IMR-90 (cell line): ENCODE results near the gene SDF2L1. TPM values are rescaled to one million over a fixed set of nuclear protein-coding genes. Genes with fewer than 3 reads are reported as not detected.

Experiments used
- ATAC-seq: fragments of 200-7000 bp; cut with Tn5 transposase; 2 replicates; pipeline ENCODE4 v1.9.1; 2020; ENCODE audit warnings: low read depth, mild to moderate bottlenecking, moderate library complexity
- BruUV-seq: library from RNA; stranded (reverse); fragments of 400-500 nt; replicated peaks from 2 replicates; lab custom pipeline; 2021; lab: Mats Ljungman, UMichigan
- CTCF ChIA-PET: fragments of 300-600 bp; formaldehyde crosslinking; extraction: SDS; loops from one replicate; lab custom pipeline; 2021; ENCODE audit warnings: antibody characterized with exemption; lab: Yijun Ruan, JAX
- POLR2A ChIA-PET: fragments of 300-600 bp; sonication (Branson Sonifier 250); formaldehyde crosslinking; loops from one replicate; lab custom pipeline; 2022; ENCODE audit warnings: antibody characterized with exemption; ENCODE audit not compliant: unreplicated experiment; lab: Charles Lee
- DNase-seq: peaks from one replicate; pipeline ENCODE4 v3.0.0; 2013
- H2AFZ ChIP-seq: replicated peaks from 2 replicates; pipeline ENCODE3; 2013; ENCODE audit warnings: low read length, mild to moderate bottlenecking; ENCODE audit not compliant: poor library complexity
- H2AK5ac ChIP-seq: 2 replicates; pipeline ENCODE4 v1.6.1; 2013; ENCODE audit warnings: low read depth, low read length, inconsistent platforms
- H2AK9ac ChIP-seq: replicated peaks from 2 replicates; pipeline ENCODE3; 2013; ENCODE audit warnings: mild to moderate bottlenecking, low read depth, low read length, moderate library complexity; ENCODE audit not compliant: poor library complexity
- H2BK120ac ChIP-seq: 2 replicates; pipeline ENCODE4 v1.6.1; 2013; ENCODE audit warnings: low read depth, low read length, inconsistent platforms
- H2BK15ac ChIP-seq: 3 replicates; pipeline ENCODE4 v1.6.1; 2013; ENCODE audit warnings: low read depth, low read length, inconsistent platforms
- H2BK20ac ChIP-seq: 2 replicates; pipeline ENCODE4 v1.6.1; 2013; ENCODE audit warnings: low read depth, mild to moderate bottlenecking, inconsistent platforms, low read length, moderate library complexity
- H2BK5ac ChIP-seq: 2 replicates; pipeline ENCODE4 v1.6.1; 2013; ENCODE audit warnings: mild to moderate bottlenecking, low read depth, low read length, inconsistent platforms; ENCODE audit not compliant: poor library complexity, severe bottlenecking
- H3K14ac ChIP-seq: replicated peaks from 2 replicates; pipeline ENCODE4 v1.6.1; 2013; ENCODE audit warnings: low read depth, low read length, inconsistent platforms
- H3K18ac ChIP-seq: 2 replicates; pipeline ENCODE4 v1.6.1; 2013; ENCODE audit warnings: low read depth, low read length, control low read depth
- H3K23ac ChIP-seq: 2 replicates; pipeline ENCODE4 v1.6.1; 2013; ENCODE audit warnings: low read depth, low read length, inconsistent platforms
- H3K27ac ChIP-seq: 2 replicates; pipeline ENCODE4 v1.5.1; 2013; ENCODE audit warnings: mild to moderate bottlenecking, control low read depth, low read length; ENCODE audit not compliant: insufficient read depth
- H3K27me3 ChIP-seq: 2 replicates; pipeline ENCODE4 v1.6.1; 2013; ENCODE audit warnings: low read length; ENCODE audit not compliant: control insufficient read depth, insufficient read depth
- H3K36me3 ChIP-seq: 2 replicates; pipeline ENCODE4 v1.6.1; 2013; ENCODE audit warnings: low read length, mixed read lengths; ENCODE audit not compliant: control insufficient read depth, insufficient read depth
- H3K4ac ChIP-seq: 2 replicates; pipeline ENCODE4 v1.6.1; 2013; ENCODE audit warnings: low read depth, low read length, inconsistent platforms
- H3K4me1 ChIP-seq: 2 replicates; pipeline ENCODE4 v1.6.1; 2013; ENCODE audit warnings: low read length, mixed read lengths; ENCODE audit not compliant: control insufficient read depth, insufficient read depth
- H3K4me2 ChIP-seq: 2 replicates; pipeline ENCODE4 v1.6.1; 2013; ENCODE audit warnings: low read depth, mild to moderate bottlenecking, control low read depth, low read length, moderate library complexity
- H3K4me3 ChIP-seq: 2 replicates; pipeline ENCODE4 v1.5.1; 2013; ENCODE audit warnings: low read depth, mild to moderate bottlenecking, control low read depth, low read length, moderate library complexity; ENCODE audit not compliant: insufficient read depth
- H3K56ac ChIP-seq: 2 replicates; pipeline ENCODE4 v1.6.1; 2013; ENCODE audit warnings: low read length, inconsistent platforms; ENCODE audit not compliant: insufficient read depth; ENCODE audit errors: extremely low read depth
- H3K79me1 ChIP-seq, 2 experiments: 2 replicates each; pipeline ENCODE4 v1.6.1; 2013; ENCODE audit warnings: low read length in 2 of 2, inconsistent platforms in 1 of 2, low read depth in 1 of 2
- H3K9ac ChIP-seq: 2 replicates; pipeline ENCODE4 v1.6.1; 2013; ENCODE audit warnings: low read depth, low read length, control low read depth
- H3K9me1 ChIP-seq: 2 replicates; pipeline ENCODE4 v1.6.1; 2013; ENCODE audit warnings: low read length, inconsistent platforms; ENCODE audit not compliant: insufficient read depth
- H3K9me3 ChIP-seq: 2 replicates; pipeline ENCODE4 v1.6.1; 2013; ENCODE audit warnings: low read length; ENCODE audit not compliant: control insufficient read depth, insufficient read depth
- H4K20me1 ChIP-seq: 2 replicates; pipeline ENCODE4 v1.6.1; 2013; ENCODE audit warnings: low read length, inconsistent platforms; ENCODE audit not compliant: insufficient read depth
- H4K5ac ChIP-seq: 2 replicates; pipeline ENCODE4 v1.6.1; 2013; ENCODE audit warnings: mild to moderate bottlenecking, low read depth, low read length, control low read depth
- H4K8ac ChIP-seq, 2 experiments: 2 replicates each; pipeline ENCODE4 v1.6.1; 2013; ENCODE audit warnings: low read depth in 2 of 2, low read length in 2 of 2, control low read depth in 1 of 2, inconsistent platforms in 1 of 2
- H4K91ac ChIP-seq: 2 replicates; pipeline ENCODE4 v1.6.1; 2013; ENCODE audit warnings: low read depth, low read length, inconsistent platforms; ENCODE audit not compliant: insufficient read depth
- BHLHE40 ChIP-seq: fragments of 150-350 bp; IDR thresholded peaks from 2 replicates; pipeline ENCODE4 v1.6.1; 2016; ENCODE audit warnings: mild to moderate bottlenecking, low read depth, low read length
- CEBPB ChIP-seq: IDR thresholded peaks from 2 replicates; pipeline ENCODE4 v1.6.1; 2012; ENCODE audit warnings: low read depth, low read length, improper control_type of control experiment
- CHD1 ChIP-seq: IDR thresholded peaks from 2 replicates; pipeline ENCODE4 v1.6.1; 2012; ENCODE audit warnings: low read depth, low read length, improper control_type of control experiment
- CTCF ChIP-seq: conservative IDR thresholded peaks from 2 replicates; pipeline ENCODE4 v1.5.1; 2012; ENCODE audit warnings: mild to moderate bottlenecking, low read depth, low read length, improper control_type of control experiment
- MAFK ChIP-seq: IDR thresholded peaks from 2 replicates; pipeline ENCODE4 v1.6.1; 2012; ENCODE audit warnings: low read depth, low read length, improper control_type of control experiment
- MXI1 ChIP-seq: IDR thresholded peaks from 2 replicates; pipeline ENCODE4 v1.6.1; 2012; ENCODE audit warnings: low read depth, mild to moderate bottlenecking, low read length, moderate library complexity, borderline replicate concordance
- NFE2L2 ChIP-seq: fragments of 150-350 bp; IDR thresholded peaks from 2 replicates; pipeline ENCODE4 v1.6.1; 2016; ENCODE audit warnings: low read depth, mild to moderate bottlenecking, low read length
- POLR2A ChIP-seq: IDR thresholded peaks from 2 replicates; pipeline ENCODE4 v1.6.1; 2012; ENCODE audit warnings: mild to moderate bottlenecking, low read depth, low read length
- RAD21 ChIP-seq: IDR thresholded peaks from 2 replicates; pipeline ENCODE4 v1.6.1; 2012; ENCODE audit warnings: low read length, improper control_type of control experiment
- SMC3 ChIP-seq: fragments of 150-350 bp; IDR thresholded peaks from 2 replicates; pipeline ENCODE4 v1.6.1; 2016; ENCODE audit warnings: low read depth, mild to moderate bottlenecking, antibody characterized with exemption, low read length, moderate library complexity
- USF2 ChIP-seq: fragments of 150-350 bp; IDR thresholded peaks from 2 replicates; pipeline ENCODE4 v1.6.1; 2017; ENCODE audit warnings: mild to moderate bottlenecking, antibody characterized with exemption, low read length, low read depth
- WGBS, 2 experiments: methylation state at CpG; one replicate each; pipeline versions ENCODE4 v1.1.5 to v1.1.7; 2013; ENCODE audit warnings: missing lambda C conversion rate in 2 of 2; ENCODE audit not compliant: insufficient read length in 1 of 2; ENCODE audit errors: extremely low coverage in 2 of 2; 5-methylcytosine and 5-hydroxymethylcytosine counted together
- dilution Hi-C: fragments of 300-500 bp; cut with HindIII; formaldehyde crosslinking; loops from one replicate; pipeline ENCODE4 v1.14.3; 2018; ENCODE audit warnings: low sequenced_read_pairs; ENCODE audit not compliant: unreplicated experiment
- in situ Hi-C: fragments of 300-500 bp; cut with MboI; formaldehyde crosslinking; loops from 3 replicates; pipeline ENCODE4 v1.14.3; 2019; ENCODE audit warnings: low sequenced_read_pairs, inconsistent platforms, mixed read lengths
- intact Hi-C: fragments of 100-400 bp; cut with micrococcal nuclease; formaldehyde crosslinking; loops from 2 replicates; pipeline ENCODE4 v1.10.0; 2022
- polyA plus RNA-seq, 3 experiments: library from polyadenylated mRNA; depleted of rRNA; stranded (reverse); fragments of >200 nt; gene quantifications; 2 replicates each; pipeline ENCODE4 v1.2.3, GENCODE V29; 2012; ENCODE audit warnings: low replicate concordance in 1 of 3
- total RNA-seq: library from RNA; depleted of rRNA; stranded (reverse); fragments of >200 nt; gene quantifications from 2 replicates; pipeline ENCODE4 v1.2.3, GENCODE V29; 2012

The SDF2L1 gene
- total and polyA plus RNA-seq, 2 of the 4 experiments (the other 2 are of a cell fraction): 18.8 to 51.1 TPM

GRCh38 chr22:21646608-21647590 lies 4.8 kb downstream of the SDF2L1 start:
- 38% methylated on average over 6 of the region's 14 CpGs; no CpG with 5 or more reads in 1 of the 2 experiments for WGBS, 2 experiments
- dilution Hi-C loops: no loop called here
- no peak overlapping the region for H3K4me2 ChIP-seq
- peaks cover 7% of the 10 kb centered on the region for H3K4me1 ChIP-seq
- no peak overlapping the region for H4K8ac ChIP-seq
- H3K27ac ChIP-seq: no peak overlapping the region
- H2BK20ac ChIP-seq: no peak overlapping the region
- no peak overlapping the region for H2BK120ac ChIP-seq
- no TSS peak for BruUV-seq
- H4K5ac ChIP-seq: no peak overlapping the region
- H3K9me1 ChIP-seq: peaks cover 3% of the 10 kb centered on the region; the same call in 1 of the 2 replicates
- H4K20me1 ChIP-seq: peaks cover 14% of the 10 kb centered on the region
- H2BK5ac ChIP-seq: no peak overlapping the region
- peaks cover 6 to 32% of the 10 kb centered on the region in 2 experiments; a peak in 3 of 4 replicates for H3K79me1 ChIP-seq
- DNase-seq (peak; percentile 74), ATAC-seq (peak; percentile 41)
- no peak overlapping the region for H2AFZ ChIP-seq
- no peaks in the 10 kb centered on the region for H3K9me3 ChIP-seq
- H2AK5ac ChIP-seq: no peak overlapping the region
- H3K56ac ChIP-seq: no peak overlapping the region
- H3K27me3 ChIP-seq: no peaks in the 10 kb centered on the region
- intact Hi-C loops: no loop called here
- POLR2A ChIA-PET: no interaction called here
- TF ChIP-seq CTCF (peak; percentile 91), NFE2L2 (no peak), BHLHE40 (no peak), MAFK (no peak), CHD1 (no peak), POLR2A (peak; percentile 53; the same call in 1 of the 2 replicates), MXI1 (no peak), RAD21 (peak; percentile 96), SMC3 (peak; percentile 73), CEBPB (no peak), USF2 (no peak)
- no peak overlapping the region for H3K23ac ChIP-seq
- H3K9ac ChIP-seq: no peak overlapping the region
- CTCF ChIA-PET: interaction anchor here (0.6 to 1.5 kb wide), 5 partner anchors 16 to 49 kb away, joined by 3 to 6 read pairs (median 5); partner anchors contain the start of gene PPIL2
- no peak overlapping the region for H3K18ac ChIP-seq
- H3K4me3 ChIP-seq: no peak overlapping the region
- no peak overlapping the region for H4K91ac ChIP-seq
- H2AK9ac ChIP-seq: no peak overlapping the region
- in situ Hi-C loops: no loop called here
- no peak overlapping the region for H2BK15ac ChIP-seq
- H3K14ac ChIP-seq: no peak overlapping the region
- no peak overlapping the region for H3K4ac ChIP-seq
- peaks cover 8% of the 10 kb centered on the region for H3K36me3 ChIP-seq
